ENCODE measurements around the gene MYO9A. TPM values are rescaled to one million over a fixed set of nuclear protein-coding genes. Genes with fewer than 3 reads are reported as not detected.
A peak's percentile ranks its signal among the peaks of the same experiment; 100 is the strongest.

The MYO9A gene
- total RNA-seq, 3 donors from 2014 or later = 40.0 to 79.3 (median 41.8) TPM

DNA sequence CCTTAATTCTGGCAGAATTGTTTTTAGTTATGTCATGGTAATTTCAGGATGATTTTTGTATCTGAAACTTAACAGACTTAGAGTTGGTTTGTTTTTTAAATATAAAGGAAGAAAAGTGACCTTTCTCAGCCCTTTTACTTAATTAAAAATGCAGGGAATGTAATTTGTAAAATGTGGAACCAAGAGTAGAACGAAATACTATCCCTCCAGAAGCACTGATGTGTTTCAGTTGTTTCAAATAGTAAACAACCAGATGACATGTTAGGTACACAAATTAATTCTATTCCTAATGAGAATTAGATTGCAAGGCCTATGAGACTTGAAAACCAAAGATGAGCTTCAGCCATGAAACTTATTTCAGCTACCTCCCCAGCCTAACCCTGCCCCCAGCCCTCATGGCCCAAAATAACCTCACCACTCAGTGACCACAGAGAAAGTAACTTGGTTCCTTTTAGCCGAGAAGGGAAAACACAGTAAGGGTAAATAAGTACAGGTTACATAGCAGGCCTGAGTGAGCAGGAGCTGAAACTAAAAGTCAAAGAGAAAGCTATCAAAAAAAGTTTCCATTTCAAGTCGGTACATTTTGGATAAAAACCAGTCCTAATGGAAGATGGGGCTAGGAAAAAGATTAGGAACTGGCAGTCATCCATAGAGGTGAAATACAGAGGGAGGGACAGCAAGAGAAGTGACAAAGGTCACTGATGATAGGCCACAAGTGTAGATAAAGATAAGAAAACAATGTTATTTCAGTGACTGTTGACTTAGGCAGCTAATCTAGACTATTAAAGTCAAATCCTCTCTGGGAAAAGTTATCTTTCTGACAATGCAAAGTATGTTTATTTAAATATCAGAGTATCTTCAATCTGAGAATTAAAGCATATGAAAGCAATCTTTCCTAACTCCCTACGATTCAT, 23.5 kb upstream of the MYO9A start:
- ATAC-seq (peak; percentile 86), DNase-seq (no peak)

DNA sequence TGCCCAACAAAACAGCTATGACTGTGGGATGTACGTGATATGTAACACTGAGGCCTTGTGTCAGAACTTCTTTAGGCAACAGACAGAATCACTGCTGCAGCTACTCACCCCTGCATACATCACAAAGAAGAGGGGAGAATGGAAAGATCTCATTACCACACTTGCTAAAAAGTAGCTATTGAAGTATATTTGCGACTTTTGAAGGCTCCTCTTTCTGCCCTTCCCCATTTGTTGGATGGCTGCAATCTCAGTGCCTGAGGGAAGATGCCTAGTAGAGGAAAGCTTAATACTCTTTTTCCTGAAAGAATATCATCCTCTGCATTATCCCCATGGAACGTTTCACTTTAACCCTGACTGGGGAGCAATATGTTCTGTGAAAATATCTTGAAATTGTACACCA, 22.1 kb upstream of the MYO9A start:
- TF ChIP-seq, protein P1, sequence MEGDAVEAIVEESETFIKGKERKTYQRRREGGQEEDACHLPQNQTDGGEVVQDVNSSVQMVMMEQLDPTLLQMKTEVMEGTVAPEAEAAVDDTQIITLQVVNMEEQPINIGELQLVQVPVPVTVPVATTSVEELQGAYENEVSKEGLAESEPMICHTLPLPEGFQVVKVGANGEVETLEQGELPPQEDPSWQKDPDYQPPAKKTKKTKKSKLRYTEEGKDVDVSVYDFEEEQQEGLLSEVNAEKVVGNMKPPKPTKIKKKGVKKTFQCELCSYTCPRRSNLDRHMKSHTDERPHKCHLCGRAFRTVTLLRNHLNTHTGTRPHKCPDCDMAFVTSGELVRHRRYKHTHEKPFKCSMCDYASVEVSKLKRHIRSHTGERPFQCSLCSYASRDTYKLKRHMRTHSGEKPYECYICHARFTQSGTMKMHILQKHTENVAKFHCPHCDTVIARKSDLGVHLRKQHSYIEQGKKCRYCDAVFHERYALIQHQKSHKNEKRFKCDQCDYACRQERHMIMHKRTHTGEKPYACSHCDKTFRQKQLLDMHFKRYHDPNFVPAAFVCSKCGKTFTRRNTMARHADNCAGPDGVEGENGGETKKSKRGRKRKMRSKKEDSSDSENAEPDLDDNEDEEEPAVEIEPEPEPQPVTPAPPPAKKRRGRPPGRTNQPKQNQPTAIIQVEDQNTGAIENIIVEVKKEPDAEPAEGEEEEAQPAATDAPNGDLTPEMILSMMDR (IDR thresholded peaks at IDR 0.05) = no peak
- H3K4me3 ChIP-seq = no peak overlapping the region
- H3K9me3 ChIP-seq = no peaks in the 10 kb centered on the region
- intact Hi-C loops (cut with DNase I, micrococcal nuclease) = no loop called here
- H3K4me1 ChIP-seq (ENCODE audit: low read depth) = peaks cover 19% of the 10 kb centered on the region
- H3K36me3 ChIP-seq (ENCODE audit: low read depth) = no peaks in the 10 kb centered on the region
- no peak for DNase-seq
- no peak for ATAC-seq

More for the DNA sequence above, 23.5 kb upstream of the MYO9A start:
- intact Hi-C loops (cut with DNase I, micrococcal nuclease) = no loop called here
- no peaks in the 10 kb centered on the region for H3K9me3 ChIP-seq
- H3K36me3 ChIP-seq (ENCODE audit: low read depth) = no peaks in the 10 kb centered on the region
- H3K4me1 ChIP-seq (ENCODE audit: low read depth) = peaks cover 15% of the 10 kb centered on the region
- TF ChIP-seq, protein P1 (IDR thresholded peaks at IDR 0.05) = no peak
- no peak overlapping the region for H3K4me3 ChIP-seq

DNA sequence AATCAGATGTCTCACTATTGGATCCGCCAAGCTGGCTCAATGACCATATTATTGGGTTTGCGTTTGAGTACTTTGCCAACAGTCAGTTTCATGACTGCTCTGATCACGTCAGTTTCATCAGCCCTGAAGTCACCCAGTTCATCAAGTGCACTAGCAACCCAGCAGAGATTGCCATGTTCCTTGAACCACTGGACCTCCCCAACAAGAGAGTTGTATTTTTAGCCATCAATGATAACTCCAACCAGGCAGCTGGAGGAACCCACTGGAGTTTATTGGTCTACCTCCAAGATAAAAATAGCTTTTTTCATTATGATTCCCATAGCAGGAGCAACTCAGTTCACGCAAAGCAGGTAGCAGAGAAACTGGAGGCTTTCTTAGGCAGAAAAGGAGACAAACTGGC, 21.7 kb upstream of the MYO9A start:
- H3K4me3 ChIP-seq = no peak overlapping the region
- intact Hi-C loops (cut with DNase I, micrococcal nuclease) = no loop called here
- TF ChIP-seq, protein P1 (IDR thresholded peaks at IDR 0.05) = no peak
- DNase-seq (no peak), ATAC-seq (no peak)
- no peaks in the 10 kb centered on the region for H3K36me3 ChIP-seq (ENCODE audit: low read depth)
- H3K9me3 ChIP-seq = no peaks in the 10 kb centered on the region
- H3K4me1 ChIP-seq (ENCODE audit: low read depth) = peaks cover 19% of the 10 kb centered on the region

DNA sequence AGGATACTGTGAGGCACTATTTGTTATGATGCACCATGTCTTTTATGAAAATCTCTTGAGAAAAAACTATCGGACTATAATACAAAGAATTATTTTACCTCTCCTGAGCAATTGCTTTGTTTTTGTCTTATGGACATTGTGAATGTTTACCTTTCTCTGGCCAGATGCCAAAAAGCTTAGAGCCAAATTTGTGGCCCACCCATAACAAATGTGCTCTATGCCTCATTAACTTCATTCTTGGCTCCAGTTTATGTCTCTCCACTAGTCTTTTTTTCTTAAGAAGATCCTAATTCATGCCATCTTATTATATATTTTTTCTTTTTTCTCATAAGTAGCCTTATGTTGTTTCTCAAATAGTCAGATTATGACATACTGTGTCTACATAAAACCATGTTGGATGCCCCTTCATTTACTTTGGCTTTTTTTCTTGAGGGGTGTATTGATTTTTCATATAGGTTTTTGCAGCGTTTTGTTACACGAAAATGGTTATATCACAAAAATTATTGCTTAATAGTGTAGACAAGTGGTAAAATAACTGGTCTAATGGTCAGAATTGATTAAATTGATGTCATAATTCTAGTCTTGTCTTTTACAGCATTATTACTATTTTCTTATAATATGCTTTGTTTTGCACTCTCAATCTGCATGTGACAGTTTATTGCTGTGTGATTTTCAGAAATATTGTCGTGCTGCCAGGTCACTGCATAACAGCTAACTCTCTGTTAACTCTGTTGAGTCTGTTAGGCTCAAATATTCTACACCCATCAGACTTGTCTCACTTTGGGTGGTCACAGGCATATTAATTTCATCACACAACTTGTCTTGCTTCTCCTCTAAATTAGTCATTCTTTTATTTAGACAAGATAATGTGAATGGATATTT, 18.5 kb upstream of the MYO9A start:
- TF ChIP-seq, protein P1 (IDR thresholded peaks at IDR 0.05) = no peak
- DNase-seq (no peak), ATAC-seq (no peak)
- intact Hi-C loops (cut with DNase I, micrococcal nuclease) = no loop called here
- Histone ChIP-seq H3K9me3 (no peaks in the 10 kb centered on the region), H3K36me3 (ENCODE audit: low read depth) (no peaks in the 10 kb centered on the region), H3K4me1 (ENCODE audit: low read depth) (peaks cover 11% of the 10 kb centered on the region), H3K4me3 (no peak overlapping the region)

GRCh38 chr15:72135719-72136118, 17.8 kb upstream of the MYO9A start:
- Histone ChIP-seq H3K4me3 (no peak overlapping the region), H3K4me1 (ENCODE audit: low read depth) (peaks cover 11% of the 10 kb centered on the region), H3K9me3 (no peaks in the 10 kb centered on the region), H3K36me3 (ENCODE audit: low read depth) (no peaks in the 10 kb centered on the region)
- ATAC-seq (peak; percentile 20), DNase-seq (no peak)
- TF ChIP-seq, protein P1 (IDR thresholded peaks at IDR 0.05) = no peak
- intact Hi-C loops (cut with DNase I, micrococcal nuclease) = no loop called here
